Hepatocyte (in vitro differentiated cells): ENCODE data around the gene CARMIL1. TPM values are rescaled to one million over a fixed set of nuclear protein-coding genes. Genes with fewer than 3 reads are reported as not detected.

Experiments
- DNase-seq: peaks from one replicate; pipeline ENCODE4 v3.0.0-alpha.2; 2016; ENCODE audit warnings: low spot score
- H2AFZ ChIP-seq: fragments of 200-600 bp; sonication (generic); 2 replicates; pipeline ENCODE4 v1.6.0; 2016; ENCODE audit warnings: antibody characterized with exemption, mild to moderate bottlenecking
- H3K27ac ChIP-seq: fragments of 200-600 bp; sonication (generic); 2 replicates; pipeline ENCODE4 v1.5.1; 2016; ENCODE audit warnings: mild to moderate bottlenecking
- H3K27me3 ChIP-seq: fragments of 200-600 bp; sonication (generic); 2 replicates; pipeline ENCODE4 v1.6.1; 2016
- H3K36me3 ChIP-seq: fragments of 200-600 bp; sonication (generic); replicated peaks from 2 replicates; pipeline ENCODE4 v1.5.1; 2016; ENCODE audit warnings: low read depth; ENCODE audit not compliant: insufficient read depth
- H3K4me1 ChIP-seq: fragments of 200-600 bp; sonication (generic); 2 replicates; pipeline ENCODE4 v1.5.1; 2016; ENCODE audit warnings: mild to moderate bottlenecking, moderate library complexity; ENCODE audit not compliant: insufficient read depth
- H3K4me2 ChIP-seq: fragments of 200-600 bp; sonication (generic); 2 replicates; pipeline ENCODE4 v1.6.0; 2016
- H3K4me3 ChIP-seq: fragments of 200-600 bp; sonication (generic); 2 replicates; pipeline ENCODE4 v1.5.1; 2016; ENCODE audit warnings: mild to moderate bottlenecking
- H3K79me2 ChIP-seq: fragments of 200-600 bp; sonication (generic); 2 replicates; pipeline ENCODE4 v1.6.0; 2017; ENCODE audit warnings: mild to moderate bottlenecking
- H3K9me2 ChIP-seq: fragments of 200-600 bp; sonication (generic); replicated peaks from 2 replicates; pipeline ENCODE4 v1.6.0; 2017; ENCODE audit warnings: mild to moderate bottlenecking; ENCODE audit not compliant: insufficient read depth
- H3K9me3 ChIP-seq: fragments of 200-600 bp; sonication (generic); 2 replicates; pipeline ENCODE4 v1.5.1; 2016; ENCODE audit warnings: low read depth, mild to moderate bottlenecking
- H4K20me1 ChIP-seq: fragments of 200-600 bp; sonication (generic); 2 replicates; pipeline ENCODE4 v1.6.0; 2016; ENCODE audit warnings: mild to moderate bottlenecking; ENCODE audit not compliant: insufficient read depth, poor library complexity, severe bottlenecking
- EZH2 ChIP-seq: fragments of 200-600 bp; sonication (generic); IDR thresholded peaks from 2 replicates; pipeline ENCODE4 v1.6.1; 2016; ENCODE audit warnings: antibody characterized with exemption, mild to moderate bottlenecking, borderline replicate concordance
- EZH2phosphoT487 ChIP-seq: fragments of 200-600 bp; sonication (generic); IDR thresholded peaks from one replicate; pipeline ENCODE4 v1.6.1; 2018; ENCODE audit warnings: antibody characterized with exemption, mild to moderate bottlenecking, low read depth, moderate library complexity; ENCODE audit not compliant: unreplicated experiment, severe bottlenecking
- whole genome bisulfite sequencing: methylation state at CpG from one replicate; pipeline ENCODE4 v1.1.6; 2016; ENCODE audit warnings: low lambda C conversion rate; ENCODE audit errors: missing lambda C conversion rate; 5-methylcytosine and 5-hydroxymethylcytosine counted together
- polyA plus RNA-seq: library from polyadenylated mRNA; unstranded; fragments of >200 nt; fragmentation: Nextera tagmentation; extraction: Ambion mirVana; gene quantifications from 2 replicates; pipeline ENCODE4 v1.2.1, GENCODE V29; 2016
- total RNA-seq: library from RNA; depleted of rRNA; stranded (reverse); fragments of >200 nt; gene quantifications from 2 replicates; pipeline ENCODE4 v1.2.3, GENCODE V29; 2014
- TF ChIP-seq, protein P1 (sequence below): fragments of 200-600 bp; sonication (generic); IDR thresholded peaks from 2 replicates; pipeline ENCODE4 v1.5.1; 2016; ENCODE audit warnings: antibody characterized with exemption, mild to moderate bottlenecking; ENCODE audit not compliant: poor library complexity

CARMIL1 gene
- total and polyA plus RNA-seq, 2 experiments from 2014 or later = 19.5 to 40.6 TPM

DNA sequence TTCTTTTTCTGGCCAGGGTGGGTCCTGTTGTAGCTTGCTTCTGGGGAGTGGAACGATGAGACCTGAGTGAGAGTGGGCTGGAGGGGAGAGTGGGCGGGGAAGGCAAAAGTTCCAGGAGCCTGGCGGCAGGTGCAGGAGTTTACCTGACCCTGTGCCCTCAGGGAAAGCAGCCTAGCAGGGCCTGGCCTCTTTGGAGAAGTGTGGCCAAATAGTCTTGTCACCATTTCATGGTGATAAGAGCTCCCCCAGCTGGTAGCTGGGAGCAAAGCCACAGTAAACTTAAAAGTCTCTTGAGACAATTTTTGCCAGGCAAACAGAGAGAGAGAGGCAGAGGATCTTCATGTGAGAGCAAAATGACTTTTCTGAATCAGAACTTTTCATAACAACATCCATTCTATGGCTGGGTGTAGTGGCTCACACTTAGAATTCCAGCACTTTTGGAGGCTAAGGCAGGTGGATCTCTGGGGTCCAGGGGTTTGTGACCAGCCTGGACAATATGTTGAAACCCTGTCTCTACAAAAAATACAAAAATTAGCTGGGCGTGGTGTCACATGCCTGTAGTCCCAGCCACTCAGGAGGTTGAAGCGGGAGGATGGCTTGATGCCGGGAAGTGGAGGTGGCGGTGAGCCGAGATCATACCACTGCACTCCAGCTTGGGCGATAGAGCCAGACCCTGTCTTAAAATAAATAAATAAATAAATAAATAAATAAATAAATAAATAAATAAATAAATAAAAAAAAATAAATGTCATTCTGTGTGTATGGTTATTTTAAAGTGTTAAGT, 211.0 kb downstream of the CARMIL1 start:
- H3K4me3 ChIP-seq = no peak overlapping the region
- peaks cover 5% of the 10 kb centered on the region for H3K36me3 ChIP-seq
- H3K27me3 ChIP-seq = no peaks in the 10 kb centered on the region
- TF ChIP-seq, protein P1, sequence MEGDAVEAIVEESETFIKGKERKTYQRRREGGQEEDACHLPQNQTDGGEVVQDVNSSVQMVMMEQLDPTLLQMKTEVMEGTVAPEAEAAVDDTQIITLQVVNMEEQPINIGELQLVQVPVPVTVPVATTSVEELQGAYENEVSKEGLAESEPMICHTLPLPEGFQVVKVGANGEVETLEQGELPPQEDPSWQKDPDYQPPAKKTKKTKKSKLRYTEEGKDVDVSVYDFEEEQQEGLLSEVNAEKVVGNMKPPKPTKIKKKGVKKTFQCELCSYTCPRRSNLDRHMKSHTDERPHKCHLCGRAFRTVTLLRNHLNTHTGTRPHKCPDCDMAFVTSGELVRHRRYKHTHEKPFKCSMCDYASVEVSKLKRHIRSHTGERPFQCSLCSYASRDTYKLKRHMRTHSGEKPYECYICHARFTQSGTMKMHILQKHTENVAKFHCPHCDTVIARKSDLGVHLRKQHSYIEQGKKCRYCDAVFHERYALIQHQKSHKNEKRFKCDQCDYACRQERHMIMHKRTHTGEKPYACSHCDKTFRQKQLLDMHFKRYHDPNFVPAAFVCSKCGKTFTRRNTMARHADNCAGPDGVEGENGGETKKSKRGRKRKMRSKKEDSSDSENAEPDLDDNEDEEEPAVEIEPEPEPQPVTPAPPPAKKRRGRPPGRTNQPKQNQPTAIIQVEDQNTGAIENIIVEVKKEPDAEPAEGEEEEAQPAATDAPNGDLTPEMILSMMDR = peak; percentile 79
- TF ChIP-seq EZH2 (no peak), EZH2phosphoT487 (no peak)
- 66% methylated on average over 9 of the region's 9 CpGs for WGBS
- H3K4me2 ChIP-seq = no peak overlapping the region
- H3K9me3 ChIP-seq = no peaks in the 10 kb centered on the region
- DNase-seq = peak; percentile 89
- H3K27ac ChIP-seq = peak overlapping the region; percentile 6
- no peaks in the 10 kb centered on the region for H4K20me1 ChIP-seq
- H2AFZ ChIP-seq = no peak overlapping the region
- no peaks in the 10 kb centered on the region for H3K4me1 ChIP-seq
- H3K9me2 ChIP-seq = no peaks in the 10 kb centered on the region
- no peaks in the 10 kb centered on the region for H3K79me2 ChIP-seq

DNA sequence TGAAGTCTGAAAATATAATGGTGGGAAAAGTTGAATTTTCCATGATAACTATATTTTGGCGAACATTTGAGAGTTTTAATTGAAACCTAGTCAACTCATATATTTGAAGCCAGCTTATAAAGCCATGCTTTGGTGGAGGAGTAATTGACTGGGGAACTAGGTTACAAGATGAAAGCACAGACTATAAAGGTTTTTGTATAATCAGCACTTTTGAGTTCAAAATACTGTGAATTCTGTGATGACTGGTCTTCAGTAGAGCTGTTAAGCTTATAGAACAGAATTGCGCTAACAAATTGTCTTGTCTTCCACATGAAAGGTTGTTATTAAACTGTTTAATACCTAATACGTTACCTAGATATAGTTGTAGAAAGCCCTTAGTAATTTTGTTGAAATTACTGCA, 213.8 kb downstream of the CARMIL1 start:
- Histone ChIP-seq H3K79me2 (no peaks in the 10 kb centered on the region), H3K9me3 (no peaks in the 10 kb centered on the region), H3K27ac (no peak overlapping the region), H3K27me3 (no peaks in the 10 kb centered on the region), H2AFZ (no peak overlapping the region), H3K9me2 (no peaks in the 10 kb centered on the region), H4K20me1 (no peaks in the 10 kb centered on the region), H3K4me1 (no peaks in the 10 kb centered on the region), H3K4me2 (no peak overlapping the region), H3K4me3 (no peak overlapping the region), H3K36me3 (peaks cover 5% of the 10 kb centered on the region)
- WGBS = 94% methylated on average over 3 of the region's 3 CpGs
- DNase-seq = no peak
- no peak for TF ChIP-seq EZH2
- TF ChIP-seq, protein P1 = no peak
- no peak for TF ChIP-seq EZH2phosphoT487

DNA sequence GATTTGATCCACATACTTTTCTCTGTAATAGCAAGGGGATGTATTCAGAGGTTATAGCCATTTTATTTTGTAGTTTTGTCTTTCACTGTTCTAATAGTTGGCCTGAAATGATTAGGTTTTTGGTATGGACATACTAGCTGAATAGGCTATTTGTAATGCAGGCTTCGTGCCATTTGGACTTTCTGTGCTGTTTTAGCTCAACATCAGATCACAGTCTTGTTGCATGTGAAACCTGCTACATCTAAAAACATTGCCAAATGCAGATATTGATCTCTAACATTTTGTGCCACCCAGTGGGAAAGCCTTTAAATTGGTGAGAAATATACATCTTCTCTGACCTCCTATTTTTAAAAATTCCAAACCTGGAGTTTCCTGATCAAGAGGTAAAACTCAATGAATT, 215.3 kb downstream of the CARMIL1 start:
- no peaks in the 10 kb centered on the region for H4K20me1 ChIP-seq
- H2AFZ ChIP-seq = no peak overlapping the region
- no peaks in the 10 kb centered on the region for H3K27me3 ChIP-seq
- no peak for TF ChIP-seq EZH2
- TF ChIP-seq, protein P1 = no peak
- TF ChIP-seq EZH2phosphoT487 = no peak
- no peaks in the 10 kb centered on the region for H3K9me3 ChIP-seq
- no peak for DNase-seq
- H3K36me3 ChIP-seq = peaks cover 5% of the 10 kb centered on the region
- H3K4me2 ChIP-seq = no peak overlapping the region
- no peak overlapping the region for H3K27ac ChIP-seq
- H3K4me1 ChIP-seq = peaks cover 4% of the 10 kb centered on the region
- H3K4me3 ChIP-seq = no peak overlapping the region
- H3K79me2 ChIP-seq = no peaks in the 10 kb centered on the region
- H3K9me2 ChIP-seq = no peaks in the 10 kb centered on the region
- WGBS = 100% methylated on average over 1 of the region's 1 CpG
